SH-SY5Y (cell line): ENCODE results near the gene TMED10.

Source experiments
- GATA2 ChIP-seq: IDR thresholded peaks from 2 replicates; pipeline ENCODE4 v1.6.1; 2011; ENCODE audit warnings: mild to moderate bottlenecking, low read depth, low read length
- GATA3 ChIP-seq: IDR thresholded peaks from 2 replicates; pipeline ENCODE4 v1.6.1; 2011; ENCODE audit warnings: low read depth, mild to moderate bottlenecking, low read length, moderate library complexity

- TF ChIP-seq GATA3: no peak
- no peak for TF ChIP-seq GATA2
Measured at GRCh38 chr14:75123991-75124390, 52.4 kb downstream of the TMED10 start.
